Iris pigment epithelial cell (primary cell): ENCODE data around the gene OBSCN.

Source experiments
- DNase-seq: peaks from one replicate; pipeline ENCODE4 v3.0.0-alpha.2; 2011; ENCODE audit warnings: low read depth

Gene OBSCN

GRCh38 chr1:228420968-228421826 is 213.4 kb downstream of the OBSCN start:
- no peak for DNase-seq

- DNase-seq = no peak
These were observed 215.7 kb downstream of the OBSCN start for GRCh38 chr1:228423404-228424053.

GRCh38 chr1:228424685-228425660 is 217.1 kb downstream of the OBSCN start:
- no peak for DNase-seq

GRCh38 chr1:228426518-228427175 is 218.8 kb downstream of the OBSCN start:
- DNase-seq = no peak

GRCh38 chr1:228428412-228428811 is 220.6 kb downstream of the OBSCN start:
- DNase-seq = no peak
